Fibroblast of skin of abdomen (primary cell): Measurements from ENCODE around the gene PITPNM3.
"Not testable (repeated sequence)": the region's sequence is repeated elsewhere in the genome, so short reads cannot be mapped to it uniquely, and the experiment has no call there.

Source experiments
- DNase-seq: peaks from one replicate; pipeline ENCODE4 v3.0.0-alpha.2; 2013

Gene PITPNM3

DNA sequence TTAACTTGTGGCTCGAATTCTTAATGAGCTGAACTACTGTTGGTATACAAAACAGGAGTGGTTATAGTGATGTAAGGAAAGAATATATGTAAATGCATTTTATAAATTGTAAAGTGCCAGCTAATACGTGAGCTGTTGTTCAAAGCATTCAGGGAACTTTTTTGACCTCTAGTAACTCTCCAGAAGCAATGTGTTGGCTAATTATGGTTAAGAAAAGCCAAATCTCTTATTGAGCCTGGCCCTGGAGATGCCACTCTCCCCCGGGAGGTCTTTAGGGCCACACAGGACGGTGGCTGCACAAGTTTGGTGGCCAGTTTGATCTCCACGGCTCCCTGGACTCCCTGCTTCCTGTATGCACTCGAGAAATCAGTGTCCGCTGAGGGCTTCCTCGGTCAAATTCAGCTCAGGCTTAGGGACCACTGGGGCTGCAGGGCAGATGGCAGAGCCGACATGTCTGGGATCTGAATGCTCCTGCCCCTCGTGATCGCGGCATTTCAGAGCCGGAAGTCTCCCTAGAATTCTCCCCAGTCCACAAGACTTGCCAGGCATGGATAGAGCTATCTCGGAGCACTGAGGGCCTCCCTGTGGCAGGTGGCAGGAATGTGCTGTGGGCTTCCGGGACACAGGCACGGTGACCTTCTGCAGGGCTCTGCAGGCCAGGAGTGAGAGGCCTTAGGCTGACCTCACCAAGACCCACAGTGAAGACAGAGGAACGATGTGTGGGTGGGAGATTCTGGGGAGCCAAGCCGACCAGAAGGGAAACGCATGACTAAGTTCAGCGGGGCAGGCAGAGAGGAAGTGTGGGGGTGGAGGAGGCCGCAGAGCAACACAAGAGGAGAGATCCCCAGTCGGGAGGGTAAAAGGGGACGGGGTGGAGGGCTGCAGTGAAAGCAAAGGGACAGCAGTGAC, 18.6 kb upstream of the PITPNM3 start:
- DNase-seq = peak; percentile 62

DNA sequence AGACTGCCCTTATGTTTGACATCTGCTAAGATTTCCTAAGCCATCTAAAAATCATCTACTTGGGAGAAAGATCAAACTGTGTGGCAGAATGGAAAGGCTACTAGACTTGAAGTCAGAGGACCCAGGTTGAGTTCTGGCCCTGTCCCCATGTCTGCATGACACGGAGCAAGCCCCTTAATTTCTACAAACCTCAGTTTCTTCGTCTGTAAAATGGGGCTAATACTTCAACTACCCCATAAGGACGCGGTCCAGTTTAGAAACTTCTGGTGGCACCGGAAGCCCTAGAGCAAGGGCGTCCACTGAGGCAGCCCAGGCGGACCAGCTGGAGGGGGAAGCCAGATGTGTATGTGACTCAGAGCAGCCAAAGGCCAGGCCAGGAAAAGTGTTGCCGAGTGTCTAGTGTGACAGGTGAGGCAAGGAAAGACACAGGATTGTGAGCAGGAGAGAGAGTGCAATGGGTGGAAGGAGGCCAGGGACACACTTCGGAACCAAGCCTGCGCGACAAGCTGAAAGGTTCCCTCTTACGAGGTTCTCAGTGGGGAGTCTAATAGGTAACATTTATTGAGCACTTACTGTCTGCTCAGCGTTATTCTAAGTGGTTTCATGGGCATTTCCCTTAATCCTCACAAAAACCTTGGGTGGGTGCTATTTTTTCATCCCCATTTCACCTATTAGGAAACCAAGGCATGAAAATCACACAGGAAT, 17.8 kb upstream of the PITPNM3 start:
- no peak for DNase-seq

DNA sequence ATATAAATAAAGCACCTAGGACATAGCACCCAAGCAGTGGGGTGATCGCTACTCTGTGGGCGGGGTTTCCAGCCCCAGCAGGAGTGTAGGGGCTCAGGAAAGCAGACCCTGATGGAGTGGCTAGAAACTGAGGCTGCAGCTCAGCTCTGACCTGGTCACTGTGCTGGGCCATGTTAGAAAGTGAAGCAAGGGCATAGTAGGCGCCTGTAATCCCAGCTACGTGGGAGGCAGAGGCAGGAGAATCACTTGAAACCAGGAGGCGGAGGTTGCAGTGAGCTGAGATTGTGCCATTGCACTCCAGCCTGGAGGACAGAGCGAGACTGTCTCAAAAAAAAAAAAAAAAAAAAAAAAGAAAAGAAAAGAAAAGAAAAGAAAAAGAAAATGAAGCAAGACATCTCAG, 17.1 kb upstream of the PITPNM3 start:
- not testable (repeated sequence) for DNase-seq

DNA sequence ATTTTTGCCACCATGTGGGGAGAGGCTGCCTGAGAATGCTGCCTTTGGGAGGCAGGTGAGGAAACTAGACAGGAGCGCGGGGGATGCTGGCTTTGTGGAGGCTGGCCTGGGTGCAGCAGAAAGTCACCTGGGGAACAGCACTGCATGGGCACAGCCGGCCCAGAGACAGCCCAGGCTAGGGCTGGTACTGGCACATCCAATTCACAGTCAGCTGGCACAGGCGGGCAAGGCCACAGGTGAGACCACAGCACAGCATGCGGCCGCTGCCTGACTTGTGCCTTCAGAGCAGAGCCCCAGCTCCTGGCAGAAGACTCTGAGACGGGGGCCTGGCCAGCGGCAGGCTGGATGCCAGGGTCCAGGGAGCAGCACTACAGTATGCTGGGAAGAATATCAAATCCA, 16.6 kb upstream of the PITPNM3 start:
- no peak for DNase-seq

GRCh38 chr17:6571452-6571781, 15.1 kb upstream of the PITPNM3 start:
- DNase-seq = peak; percentile 22

- DNase-seq = no peak
These were observed 14.5 kb upstream of the PITPNM3 start for GRCh38 chr17:6570731-6571451.

DNA sequence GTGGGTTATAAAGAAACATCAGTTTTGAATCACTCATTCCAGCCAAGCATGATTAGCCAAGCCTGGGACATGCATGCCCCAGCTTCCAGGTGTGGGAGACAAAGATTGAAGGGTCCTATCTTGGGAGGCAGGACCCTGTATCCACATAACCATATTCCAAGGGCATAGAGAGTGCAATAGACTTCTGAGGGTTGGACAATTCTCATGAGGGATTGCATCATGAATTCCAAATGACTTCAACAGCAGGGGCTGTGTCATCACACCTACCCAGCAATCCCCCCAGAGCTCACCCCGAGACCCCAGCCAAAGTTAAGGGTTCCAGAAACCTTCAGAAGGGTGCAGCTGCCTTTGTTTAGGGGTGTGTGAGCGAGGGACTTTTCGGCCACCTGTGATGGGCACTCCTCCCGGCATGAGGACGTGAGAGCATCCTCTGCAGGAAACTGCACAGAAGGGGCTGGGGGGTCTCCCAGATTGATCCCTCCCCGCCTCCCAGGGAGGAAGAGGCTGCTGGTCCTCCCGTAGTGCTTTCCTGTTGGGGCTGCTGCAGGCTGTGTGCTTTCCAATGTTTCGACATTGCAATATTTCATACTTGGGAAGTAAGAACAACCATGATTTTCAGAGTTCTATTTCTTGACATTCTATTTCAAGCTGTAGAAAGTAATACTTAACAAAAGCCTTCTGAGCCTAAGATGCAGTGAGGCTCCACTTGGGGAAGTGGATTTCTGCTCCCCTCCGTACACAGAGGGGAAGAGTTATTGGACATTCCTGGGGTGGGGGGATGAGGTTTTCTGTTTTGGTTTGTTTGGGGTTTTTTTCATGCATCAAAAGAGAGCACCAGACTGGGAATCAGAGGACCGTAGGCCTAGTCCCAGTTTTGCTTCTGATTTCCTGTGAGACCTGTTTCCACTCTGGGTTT, 13.3 kb upstream of the PITPNM3 start:
- peak; percentile 38 for DNase-seq

DNA sequence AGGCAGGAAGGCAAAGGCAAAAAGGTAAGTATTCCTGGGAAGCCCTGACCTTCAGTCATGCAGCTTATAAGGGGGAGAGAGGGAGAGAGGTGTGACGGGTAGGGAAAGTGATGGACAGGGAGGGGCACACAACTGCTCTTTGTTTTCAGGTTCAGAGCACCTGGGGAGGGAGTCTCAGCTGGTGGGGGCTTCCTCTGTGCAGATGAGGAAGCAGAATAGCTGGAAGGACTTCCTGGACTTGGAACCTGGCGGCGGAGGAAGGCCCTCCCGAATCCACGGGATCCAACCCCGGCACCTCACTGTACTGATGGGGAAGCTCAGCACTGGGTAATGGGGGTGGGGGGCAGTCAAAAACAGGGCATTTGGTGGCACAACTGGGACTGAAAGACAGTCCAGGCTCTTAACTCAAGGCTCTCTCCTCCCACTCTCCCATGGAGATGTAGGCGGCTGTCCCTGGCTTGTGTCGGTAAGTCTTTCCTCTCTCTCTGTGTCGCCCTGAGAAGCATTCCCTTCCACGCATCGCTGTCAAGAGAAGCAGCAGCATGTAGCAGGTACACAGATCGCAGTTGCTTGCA, 11.9 kb upstream of the PITPNM3 start:
- DNase-seq = no peak

- DNase-seq = peak; percentile 60
These were observed 11.3 kb upstream of the PITPNM3 start for GRCh38 chr17:6567528-6568183.

GRCh38 chr17:6561446-6561845, 5.1 kb upstream of the PITPNM3 start:
- no peak for DNase-seq

DNA sequence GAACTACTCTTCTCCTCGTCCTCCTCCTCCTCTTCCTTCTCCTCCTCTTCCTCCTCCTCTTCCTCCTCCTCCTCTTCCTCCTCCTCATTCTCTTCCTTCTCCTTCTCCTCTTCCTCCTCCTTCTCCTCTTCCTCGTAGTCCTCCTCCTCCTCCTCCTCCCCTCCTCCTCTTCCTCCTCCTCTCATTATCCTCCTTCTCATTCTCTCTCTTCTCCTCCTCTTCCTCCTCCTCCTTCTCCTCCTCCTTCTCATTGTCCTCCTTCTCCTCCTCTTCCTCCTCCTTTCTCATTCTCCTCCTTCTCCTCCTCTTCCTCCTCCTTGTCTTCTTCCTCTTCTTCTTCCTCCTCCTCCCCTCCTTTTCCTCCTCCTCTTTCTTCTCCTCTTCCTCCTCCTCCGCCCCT, 4.1 kb upstream of the PITPNM3 start:
- no peak for DNase-seq

DNA sequence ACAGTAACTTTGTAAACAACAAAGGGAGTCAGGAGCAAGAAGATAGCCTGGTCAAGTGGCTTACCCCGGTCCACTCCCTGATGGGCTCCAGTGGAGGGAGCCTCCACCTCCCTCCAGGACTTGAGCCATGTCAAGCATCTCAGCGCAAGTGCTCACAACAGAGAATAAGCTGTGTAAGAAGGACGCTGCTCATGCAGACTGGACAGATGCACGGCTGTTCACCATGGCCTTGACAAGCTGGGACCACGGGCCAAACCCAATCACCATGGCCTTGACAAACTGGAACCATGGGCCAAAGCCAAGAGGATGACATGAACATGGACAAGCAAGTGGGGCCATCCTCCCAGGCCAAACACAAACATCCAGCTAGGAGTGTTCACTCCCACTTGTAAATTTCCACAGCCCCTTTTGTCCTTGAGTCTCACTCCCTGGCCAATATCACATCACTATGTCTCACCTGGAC, 3.4 kb upstream of the PITPNM3 start:
- DNase-seq = no peak

DNA sequence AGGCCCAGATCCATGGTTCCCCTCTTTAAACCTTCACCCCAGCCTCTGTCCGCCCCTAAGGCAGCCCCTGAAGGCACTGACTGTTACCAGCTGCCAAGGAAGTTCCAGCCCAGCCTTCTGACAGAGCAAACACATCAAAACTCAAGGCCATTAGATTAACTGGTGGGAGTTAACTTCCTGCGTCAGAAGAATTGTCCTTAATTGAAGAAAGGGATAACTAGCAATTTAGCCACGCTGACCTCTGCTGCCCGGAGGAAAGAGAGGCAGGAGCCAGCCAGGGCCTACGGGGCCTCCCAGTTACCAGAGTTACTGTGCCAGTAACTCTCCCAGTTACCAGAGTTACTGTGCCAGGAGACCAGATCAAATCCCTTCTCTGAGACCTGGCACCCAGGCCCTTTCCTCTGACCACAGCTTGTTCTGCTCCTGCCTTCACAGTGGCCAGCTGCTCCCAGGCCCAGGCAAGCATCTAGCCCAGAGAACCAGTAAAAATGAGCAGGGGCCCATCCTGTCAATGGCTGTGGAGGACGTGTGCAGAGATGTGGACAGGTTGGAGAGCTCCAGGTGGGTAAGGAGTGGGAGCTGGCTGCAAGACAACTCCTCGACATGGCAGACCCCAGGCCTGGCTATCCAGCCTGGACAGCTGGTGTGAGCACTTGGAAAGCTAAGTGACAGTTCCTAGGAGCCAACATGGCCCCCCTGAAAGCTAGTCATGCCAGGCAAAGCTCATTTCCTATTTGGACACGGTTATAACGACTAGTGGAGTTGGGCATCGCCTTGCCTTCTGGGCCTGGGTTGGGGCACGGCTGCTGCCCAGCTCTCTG, 2.8 kb upstream of the PITPNM3 start:
- DNase-seq = no peak

- DNase-seq = no peak
These were observed 1.9 kb upstream of the PITPNM3 start for GRCh38 chr17:6558276-6558675.

- no peak for DNase-seq
These were observed 684 bp upstream of the PITPNM3 start for GRCh38 chr17:6557040-6557438.

DNA sequence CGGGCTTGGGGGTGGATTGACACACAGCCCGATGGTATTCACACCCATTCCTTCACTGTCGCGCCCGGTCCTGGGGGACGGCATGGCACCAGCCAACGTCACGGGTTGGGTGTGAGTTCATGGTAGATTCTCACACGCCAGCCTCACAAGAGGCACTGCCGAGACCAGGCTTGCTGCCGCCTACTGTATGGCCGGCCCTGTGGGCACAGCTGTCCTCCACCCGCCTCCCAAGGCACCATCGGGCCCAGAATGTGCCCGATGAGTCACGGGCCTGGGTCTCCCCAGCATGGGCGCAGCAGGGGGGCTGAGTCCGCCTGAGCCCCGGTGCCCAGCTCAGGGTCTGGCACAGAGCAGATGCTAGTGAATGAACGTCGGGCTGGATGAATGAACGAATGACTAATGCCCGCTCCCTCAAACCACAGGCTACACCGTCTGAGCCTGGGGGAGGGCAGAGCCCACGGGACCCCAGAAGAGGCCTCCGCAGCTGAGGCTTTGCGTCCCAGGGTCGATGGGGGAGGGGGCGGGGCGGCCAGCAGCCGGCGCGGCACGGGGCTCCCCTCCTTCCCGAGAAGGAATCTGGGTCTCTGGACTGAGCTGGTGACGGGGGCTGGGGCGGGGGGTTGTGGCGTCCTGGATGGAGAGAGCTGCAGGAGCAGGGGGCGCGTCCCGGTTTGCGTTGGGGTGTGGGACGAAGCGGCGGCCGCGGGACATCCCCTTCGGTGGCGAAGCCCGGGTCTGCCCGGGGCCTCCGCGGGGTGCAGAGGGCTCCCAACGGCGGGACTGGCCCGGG, 829 bp downstream of the PITPNM3 start:
- peak; percentile 61 for DNase-seq

GRCh38 chr17:6554871-6555330, 1.5 kb downstream of the PITPNM3 start:
- no peak for DNase-seq

- DNase-seq = no peak
These were observed 2.0 kb downstream of the PITPNM3 start for GRCh38 chr17:6554342-6554741.

DNA sequence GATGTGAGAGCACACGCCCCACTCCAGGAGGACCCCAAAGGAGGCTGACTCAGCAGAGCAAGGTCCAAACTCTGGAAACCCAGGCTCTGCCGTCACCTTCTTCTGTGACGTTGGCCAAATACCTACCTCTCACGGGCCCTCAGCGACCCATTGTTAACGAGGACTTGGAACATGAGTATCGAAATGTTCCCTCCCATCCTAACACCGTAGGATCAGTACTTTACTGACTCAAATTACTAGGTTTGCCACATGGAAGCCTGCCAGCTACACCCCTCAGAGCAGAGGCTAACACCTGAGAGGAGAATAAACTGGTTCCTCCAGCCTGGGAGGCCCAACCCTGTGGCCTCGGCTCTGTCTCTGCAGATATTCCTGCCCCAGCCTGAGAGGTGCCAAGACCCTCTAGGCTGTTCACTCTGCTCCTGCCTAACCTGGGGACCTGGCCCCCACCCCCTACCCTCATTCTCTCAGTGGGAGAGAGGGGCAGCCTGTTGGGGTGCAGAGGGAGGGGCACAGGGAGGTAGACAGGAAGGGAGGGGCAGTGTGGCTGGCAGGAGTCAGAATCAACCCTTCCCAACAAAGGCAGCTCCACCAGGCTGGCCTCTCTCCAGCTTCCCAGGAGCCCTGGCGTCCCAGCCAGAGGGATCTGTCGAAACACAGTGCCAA, 4.4 kb downstream of the PITPNM3 start:
- no peak for DNase-seq
